HCT116 (cell line): ENCODE results near the gene APOOL.

Source experiments
- CEBPB ChIP-seq: IDR thresholded peaks from 2 replicates; pipeline ENCODE4 v1.6.1; 2012; ENCODE audit warnings: low read depth
- EZH2 ChIP-seq: fragments of 200-600 bp; sonication (generic); IDR thresholded peaks from 2 replicates; pipeline ENCODE4 v1.6.1; 2017; ENCODE audit warnings: antibody characterized with exemption, mixed run types
- FOSL1 ChIP-seq: IDR thresholded peaks from 2 replicates; pipeline ENCODE4 v1.6.1; 2012; ENCODE audit warnings: low read depth
- JUND ChIP-seq: IDR thresholded peaks from 2 replicates; pipeline ENCODE4 v1.6.1; 2012
- MAX ChIP-seq: IDR thresholded peaks from 2 replicates; pipeline ENCODE4 v1.6.1; 2012
- POLR2A ChIP-seq: IDR thresholded peaks from 2 replicates; pipeline ENCODE4 v1.7.0; 2011; ENCODE audit warnings: borderline replicate concordance; ENCODE audit not compliant: insufficient read depth, insufficient read length; ENCODE audit errors: extremely low read depth
- POLR2AphosphoS5 ChIP-seq: IDR thresholded peaks from 2 replicates; pipeline ENCODE4 v1.6.1; 2011; ENCODE audit warnings: mild to moderate bottlenecking, low read depth, low read length, moderate library complexity
- RAD21 ChIP-seq: IDR thresholded peaks from 2 replicates; pipeline ENCODE4 v1.6.1; 2012; ENCODE audit warnings: low read depth, mild to moderate bottlenecking
- REST ChIP-seq: IDR thresholded peaks from 2 replicates; pipeline ENCODE4 v1.6.1; 2012; ENCODE audit warnings: low read depth
- YY1 ChIP-seq: IDR thresholded peaks from 2 replicates; pipeline ENCODE4 v1.6.1; 2011; ENCODE audit warnings: low read length, low read depth, moderate library complexity, mild to moderate bottlenecking; ENCODE audit not compliant: insufficient replicate concordance; ENCODE audit errors: extremely low read depth
- ZNF274 ChIP-seq: fragments of 200-500 bp; sonication (Bioruptor generic); IDR thresholded peaks from 2 replicates; pipeline ENCODE4 v1.6.1; 2014; ENCODE audit warnings: mild to moderate bottlenecking, low read depth, low read length, inconsistent platforms
- TF ChIP-seq, protein P1 (sequence below), 3 experiments: fragments of 200-600 bp in 1 of 3; sonication (generic) in 1 of 3; IDR thresholded peaks in 2 of 3; conservative IDR thresholded peaks in 1 of 3; 2 replicates each; pipeline ENCODE4 v1.5.1; 2012 to 2017; ENCODE audit warnings: low read depth in 2 of 3, low read length in 2 of 3, antibody characterized with exemption in 1 of 3, borderline replicate concordance in 1 of 3, control low read depth in 1 of 3, mild to moderate bottlenecking in 1 of 3, mixed read lengths in 1 of 3, mixed run types in 1 of 3, moderate library complexity in 1 of 3; ENCODE audit not compliant: insufficient read depth in 1 of 3
- TF ChIP-seq, protein P2 (sequence below): IDR thresholded peaks from 2 replicates; pipeline ENCODE4 v1.6.1; 2012
- TF ChIP-seq, protein P3 (sequence below): IDR thresholded peaks from 2 replicates; pipeline ENCODE4 v1.6.1; 2011; ENCODE audit warnings: mild to moderate bottlenecking, low read length, moderate library complexity; ENCODE audit not compliant: insufficient replicate concordance; ENCODE audit errors: extremely low read depth

DNA sequence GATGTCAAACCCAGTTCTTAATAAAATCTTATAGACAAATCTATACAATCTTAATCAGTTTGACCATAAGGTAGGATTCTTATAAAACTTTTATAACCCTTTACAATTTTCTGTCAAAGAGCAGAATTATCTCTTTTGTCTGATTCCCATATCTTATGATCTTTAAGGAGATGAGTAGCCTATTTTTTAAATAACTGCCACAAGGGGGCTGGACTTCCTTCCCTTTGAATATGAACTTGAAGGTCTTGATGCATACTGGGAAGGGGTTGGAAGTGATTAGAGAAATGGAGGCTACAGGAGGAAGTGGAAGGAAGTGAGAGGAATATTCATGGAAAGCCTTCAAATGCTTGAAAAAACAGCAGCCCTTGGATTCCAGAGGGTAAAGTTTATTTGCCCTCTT, 111.1 kb downstream of the APOOL start:
- TF ChIP-seq RAD21 (no peak), YY1 (no peak), POLR2AphosphoS5 (no peak), JUND (no peak), MAX (no peak), POLR2A (no peak), EZH2 (no peak), CEBPB (no peak), ZNF274 (no peak), FOSL1 (no peak), REST (no peak)
- TF ChIP-seq, protein P1, sequence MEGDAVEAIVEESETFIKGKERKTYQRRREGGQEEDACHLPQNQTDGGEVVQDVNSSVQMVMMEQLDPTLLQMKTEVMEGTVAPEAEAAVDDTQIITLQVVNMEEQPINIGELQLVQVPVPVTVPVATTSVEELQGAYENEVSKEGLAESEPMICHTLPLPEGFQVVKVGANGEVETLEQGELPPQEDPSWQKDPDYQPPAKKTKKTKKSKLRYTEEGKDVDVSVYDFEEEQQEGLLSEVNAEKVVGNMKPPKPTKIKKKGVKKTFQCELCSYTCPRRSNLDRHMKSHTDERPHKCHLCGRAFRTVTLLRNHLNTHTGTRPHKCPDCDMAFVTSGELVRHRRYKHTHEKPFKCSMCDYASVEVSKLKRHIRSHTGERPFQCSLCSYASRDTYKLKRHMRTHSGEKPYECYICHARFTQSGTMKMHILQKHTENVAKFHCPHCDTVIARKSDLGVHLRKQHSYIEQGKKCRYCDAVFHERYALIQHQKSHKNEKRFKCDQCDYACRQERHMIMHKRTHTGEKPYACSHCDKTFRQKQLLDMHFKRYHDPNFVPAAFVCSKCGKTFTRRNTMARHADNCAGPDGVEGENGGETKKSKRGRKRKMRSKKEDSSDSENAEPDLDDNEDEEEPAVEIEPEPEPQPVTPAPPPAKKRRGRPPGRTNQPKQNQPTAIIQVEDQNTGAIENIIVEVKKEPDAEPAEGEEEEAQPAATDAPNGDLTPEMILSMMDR (IDR thresholded peaks at IDR 0.05 in 2 of 3, conservative IDR thresholded peaks at IDR 0.05 in 1 of 3; ENCODE audit: borderline replicate concordance in 1 of 3, insufficient read depth in 1 of 3, low read depth in 2 of 3, low read length in 2 of 3): peak in 2 of 3 experiments; percentile 8 to 28; a peak in 1 of 6 replicates
- TF ChIP-seq, protein P2, sequence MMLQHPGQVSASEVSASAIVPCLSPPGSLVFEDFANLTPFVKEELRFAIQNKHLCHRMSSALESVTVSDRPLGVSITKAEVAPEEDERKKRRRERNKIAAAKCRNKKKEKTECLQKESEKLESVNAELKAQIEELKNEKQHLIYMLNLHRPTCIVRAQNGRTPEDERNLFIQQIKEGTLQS: no peak
- TF ChIP-seq, protein P3, sequence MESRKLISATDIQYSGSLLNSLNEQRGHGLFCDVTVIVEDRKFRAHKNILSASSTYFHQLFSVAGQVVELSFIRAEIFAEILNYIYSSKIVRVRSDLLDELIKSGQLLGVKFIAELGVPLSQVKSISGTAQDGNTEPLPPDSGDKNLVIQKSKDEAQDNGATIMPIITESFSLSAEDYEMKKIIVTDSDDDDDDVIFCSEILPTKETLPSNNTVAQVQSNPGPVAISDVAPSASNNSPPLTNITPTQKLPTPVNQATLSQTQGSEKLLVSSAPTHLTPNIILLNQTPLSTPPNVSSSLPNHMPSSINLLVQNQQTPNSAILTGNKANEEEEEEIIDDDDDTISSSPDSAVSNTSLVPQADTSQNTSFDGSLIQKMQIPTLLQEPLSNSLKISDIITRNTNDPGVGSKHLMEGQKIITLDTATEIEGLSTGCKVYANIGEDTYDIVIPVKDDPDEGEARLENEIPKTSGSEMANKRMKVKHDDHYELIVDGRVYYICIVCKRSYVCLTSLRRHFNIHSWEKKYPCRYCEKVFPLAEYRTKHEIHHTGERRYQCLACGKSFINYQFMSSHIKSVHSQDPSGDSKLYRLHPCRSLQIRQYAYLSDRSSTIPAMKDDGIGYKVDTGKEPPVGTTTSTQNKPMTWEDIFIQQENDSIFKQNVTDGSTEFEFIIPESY: no peak
